ENCODE results near the gene NTM. TPM values are rescaled to one million over a fixed set of nuclear protein-coding genes. Genes with fewer than 3 reads are reported as not detected.

Gene NTM
- total and polyA plus RNA-seq, 2 experiments from 2014 or later, result 25.9 to 49.0 TPM

GRCh38 chr11:131951121-131951520 is 580.7 kb downstream of the NTM start:
- Histone ChIP-seq H3K4me3 (no peak overlapping the region), H3K79me2 (ENCODE audit: insufficient read depth) (no peaks in the 10 kb centered on the region), H2AFZ (no peak overlapping the region), H3K9me3 (ENCODE audit: low read depth) (no peaks in the 10 kb centered on the region), H4K20me1 (ENCODE audit: insufficient read depth) (no peaks in the 10 kb centered on the region), H3K4me1 (ENCODE audit: insufficient read depth) (no peaks in the 10 kb centered on the region), H3K27me3 (replicated peaks; ENCODE audit: insufficient read depth) (no peaks in the 10 kb centered on the region), H3K9ac (no peak overlapping the region), H3F3A (ENCODE audit: insufficient read depth) (no peaks in the 10 kb centered on the region), H3K4me2 (ENCODE audit: unreplicated experiment) (no peak overlapping the region), H3K27ac (no peak overlapping the region), H3K36me3 (ENCODE audit: low read depth) (no peaks in the 10 kb centered on the region), H3K9me2 (ENCODE audit: insufficient read depth) (no peaks in the 10 kb centered on the region)
- in situ Hi-C loops (cut with MboI), result no loop called here
- WGBS, 2 experiments (ENCODE audit: low coverage in 1 of 2, low lambda C conversion rate in 2 of 2, missing lambda C conversion rate in 2 of 2), result 97% methylated on average over 2 of the region's 2 CpGs
- TF ChIP-seq EZH2phosphoT487 (IDR thresholded peaks at IDR 0.05; ENCODE audit: insufficient read depth, low read depth) (no peak), EZH2 (IDR thresholded peaks at IDR 0.05; ENCODE audit: insufficient read depth, poor library complexity, severe bottlenecking) (no peak)
- DNase-seq, result no peak

DNA sequence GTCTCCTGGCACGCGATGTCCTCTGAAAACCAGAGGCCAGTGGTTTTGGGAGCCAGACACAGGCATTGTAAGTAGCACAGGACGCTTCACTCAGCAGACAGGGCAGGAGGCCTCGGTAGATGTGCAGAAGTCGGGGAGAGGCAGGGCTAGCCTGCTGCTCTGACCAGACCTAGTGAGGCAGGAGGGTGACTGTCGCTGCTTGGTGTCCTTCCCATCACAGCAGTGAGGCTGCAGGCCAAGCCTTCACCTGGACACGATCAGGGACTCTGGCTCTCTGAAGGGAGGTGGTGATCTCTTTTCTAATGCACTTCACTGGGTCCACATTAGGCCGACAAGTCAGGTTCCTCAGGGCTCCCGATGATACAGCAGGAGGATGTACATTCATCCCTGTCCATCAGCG is 583.7 kb downstream of the NTM start:
- Histone ChIP-seq H3K4me1 (ENCODE audit: insufficient read depth) (no peaks in the 10 kb centered on the region), H3K27ac (no peak overlapping the region), H2AFZ (no peak overlapping the region), H3K79me2 (ENCODE audit: insufficient read depth) (no peaks in the 10 kb centered on the region), H3K4me3 (no peak overlapping the region), H3K27me3 (replicated peaks; ENCODE audit: insufficient read depth) (no peaks in the 10 kb centered on the region), H3K9ac (no peak overlapping the region), H3K4me2 (ENCODE audit: unreplicated experiment) (no peak overlapping the region), H3F3A (ENCODE audit: insufficient read depth) (no peaks in the 10 kb centered on the region), H3K9me3 (ENCODE audit: low read depth) (no peaks in the 10 kb centered on the region), H3K9me2 (ENCODE audit: insufficient read depth) (no peaks in the 10 kb centered on the region), H3K36me3 (ENCODE audit: low read depth) (no peaks in the 10 kb centered on the region), H4K20me1 (ENCODE audit: insufficient read depth) (no peaks in the 10 kb centered on the region)
- 96 to 97% methylated on average over 9 to 10 of the region's 10 CpGs for WGBS, 2 experiments (ENCODE audit: low coverage in 1 of 2, low lambda C conversion rate in 2 of 2, missing lambda C conversion rate in 2 of 2)
- DNase-seq, result no peak
- in situ Hi-C loops (cut with MboI), result no loop called here
- TF ChIP-seq EZH2 (IDR thresholded peaks at IDR 0.05; ENCODE audit: insufficient read depth, poor library complexity, severe bottlenecking) (no peak), EZH2phosphoT487 (IDR thresholded peaks at IDR 0.05; ENCODE audit: insufficient read depth, low read depth) (no peak)

GRCh38 chr11:131955904-131956303 is 585.5 kb downstream of the NTM start:
- H3K9ac ChIP-seq, result no peak overlapping the region
- no peak overlapping the region for H3K4me2 ChIP-seq (ENCODE audit: unreplicated experiment)
- no peaks in the 10 kb centered on the region for H3F3A ChIP-seq (ENCODE audit: insufficient read depth)
- H3K4me3 ChIP-seq, result no peak overlapping the region
- H3K9me3 ChIP-seq (ENCODE audit: low read depth), result no peaks in the 10 kb centered on the region
- H4K20me1 ChIP-seq (ENCODE audit: insufficient read depth), result no peaks in the 10 kb centered on the region
- no peaks in the 10 kb centered on the region for H3K27me3 ChIP-seq (replicated peaks; ENCODE audit: insufficient read depth)
- in situ Hi-C loops (cut with MboI), result no loop called here
- no peak overlapping the region for H3K27ac ChIP-seq
- no peaks in the 10 kb centered on the region for H3K79me2 ChIP-seq (ENCODE audit: insufficient read depth)
- no peaks in the 10 kb centered on the region for H3K9me2 ChIP-seq (ENCODE audit: insufficient read depth)
- WGBS, 2 experiments (ENCODE audit: low coverage in 1 of 2, low lambda C conversion rate in 2 of 2, missing lambda C conversion rate in 2 of 2), result 65 to 67% methylated on average over 6 of the region's 6 CpGs
- H3K36me3 ChIP-seq (ENCODE audit: low read depth), result no peaks in the 10 kb centered on the region
- no peak for DNase-seq
- H2AFZ ChIP-seq, result no peak overlapping the region
- TF ChIP-seq EZH2phosphoT487 (IDR thresholded peaks at IDR 0.05; ENCODE audit: insufficient read depth, low read depth) (no peak), EZH2 (IDR thresholded peaks at IDR 0.05; ENCODE audit: insufficient read depth, poor library complexity, severe bottlenecking) (no peak)
- no peaks in the 10 kb centered on the region for H3K4me1 ChIP-seq (ENCODE audit: insufficient read depth)

DNA sequence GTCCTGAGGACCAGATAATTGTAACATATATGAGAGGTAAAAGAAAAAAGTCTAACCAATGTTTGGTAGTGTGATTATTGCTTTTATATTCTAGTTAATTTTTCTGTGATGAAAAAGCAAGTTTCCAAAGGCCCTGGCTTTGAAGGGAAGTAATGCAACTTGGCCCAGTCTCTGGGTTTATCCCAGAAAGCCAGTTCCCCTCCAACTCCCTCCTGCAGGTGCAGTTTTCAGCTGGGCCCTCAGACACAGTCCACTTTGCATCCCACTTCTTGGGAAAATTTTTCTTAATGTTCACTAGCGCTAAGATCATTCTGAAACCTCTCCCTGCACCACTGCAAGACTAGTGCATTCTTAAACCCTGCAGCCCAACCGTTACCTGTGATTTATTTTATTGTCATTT is 586.8 kb downstream of the NTM start:
- in situ Hi-C loops (cut with MboI), result no loop called here
- no peaks in the 10 kb centered on the region for H4K20me1 ChIP-seq (ENCODE audit: insufficient read depth)
- H3K27me3 ChIP-seq (replicated peaks; ENCODE audit: insufficient read depth), result no peaks in the 10 kb centered on the region
- H3K36me3 ChIP-seq (ENCODE audit: low read depth), result no peaks in the 10 kb centered on the region
- no peak overlapping the region for H3K27ac ChIP-seq
- no peak for TF ChIP-seq EZH2 (IDR thresholded peaks at IDR 0.05; ENCODE audit: insufficient read depth, poor library complexity, severe bottlenecking)
- no peak for TF ChIP-seq EZH2phosphoT487 (IDR thresholded peaks at IDR 0.05; ENCODE audit: insufficient read depth, low read depth)
- no peak overlapping the region for H3K4me2 ChIP-seq (ENCODE audit: unreplicated experiment)
- 97 to 98% methylated on average over 2 of the region's 2 CpGs for WGBS, 2 experiments (ENCODE audit: low coverage in 1 of 2, low lambda C conversion rate in 2 of 2, missing lambda C conversion rate in 2 of 2)
- H3K9me3 ChIP-seq (ENCODE audit: low read depth), result no peaks in the 10 kb centered on the region
- H3K79me2 ChIP-seq (ENCODE audit: insufficient read depth), result no peaks in the 10 kb centered on the region
- H3K4me3 ChIP-seq, result no peak overlapping the region
- H2AFZ ChIP-seq, result no peak overlapping the region
- DNase-seq, result no peak
- no peak overlapping the region for H3K9ac ChIP-seq
- no peaks in the 10 kb centered on the region for H3K4me1 ChIP-seq (ENCODE audit: insufficient read depth)
- no peaks in the 10 kb centered on the region for H3F3A ChIP-seq (ENCODE audit: insufficient read depth)
- H3K9me2 ChIP-seq (ENCODE audit: insufficient read depth), result no peaks in the 10 kb centered on the region

GRCh38 chr11:131957875-131958274 is 587.5 kb downstream of the NTM start:
- H3K27ac ChIP-seq, result no peak overlapping the region
- H2AFZ ChIP-seq, result no peak overlapping the region
- H3K9ac ChIP-seq, result no peak overlapping the region
- H3K79me2 ChIP-seq (ENCODE audit: insufficient read depth), result no peaks in the 10 kb centered on the region
- H3F3A ChIP-seq (ENCODE audit: insufficient read depth), result no peaks in the 10 kb centered on the region
- no peak for DNase-seq
- H3K4me2 ChIP-seq (ENCODE audit: unreplicated experiment), result no peak overlapping the region
- H3K36me3 ChIP-seq (ENCODE audit: low read depth), result no peaks in the 10 kb centered on the region
- TF ChIP-seq EZH2phosphoT487 (IDR thresholded peaks at IDR 0.05; ENCODE audit: insufficient read depth, low read depth) (no peak), EZH2 (IDR thresholded peaks at IDR 0.05; ENCODE audit: insufficient read depth, poor library complexity, severe bottlenecking) (no peak)
- no peaks in the 10 kb centered on the region for H3K9me3 ChIP-seq (ENCODE audit: low read depth)
- in situ Hi-C loops (cut with MboI), result no loop called here
- H3K4me3 ChIP-seq, result no peak overlapping the region
- no peaks in the 10 kb centered on the region for H3K4me1 ChIP-seq (ENCODE audit: insufficient read depth)
- WGBS, 2 experiments (ENCODE audit: low coverage in 1 of 2, low lambda C conversion rate in 2 of 2, missing lambda C conversion rate in 2 of 2), result 83 to 87% methylated on average over 6 of the region's 6 CpGs
- H3K9me2 ChIP-seq (ENCODE audit: insufficient read depth), result no peaks in the 10 kb centered on the region
- H4K20me1 ChIP-seq (ENCODE audit: insufficient read depth), result no peaks in the 10 kb centered on the region
- no peaks in the 10 kb centered on the region for H3K27me3 ChIP-seq (replicated peaks; ENCODE audit: insufficient read depth)

Data from GM23248 (cell line).